ENCODE results near the gene TCF25. TPM values are rescaled to one million over a fixed set of nuclear protein-coding genes. Genes with fewer than 3 reads are reported as not detected.

TCF25 gene
- total RNA-seq, 1 experiment from 2014 or later, result 79.6 TPM

GRCh38 chr16:89954462-89954861, 81.1 kb downstream of the TCF25 start:
- intact Hi-C loops (cut with micrococcal nuclease), result no loop called here
- H3K36me3 ChIP-seq (ENCODE audit: low read depth, low read length), result no peaks in the 10 kb centered on the region
- ATAC-seq (no peak), DNase-seq (no peak)
- H3K4me1 ChIP-seq (ENCODE audit: insufficient read depth, low read length), result 0 out of 2 replicates have a peak, but pooled peaks cover 2% of the 10 kb centered on the region
- no peaks in the 10 kb centered on the region for H3K9me3 ChIP-seq (ENCODE audit: low read length)
- CTCF ChIA-PET, result no interaction called here
- no peak overlapping the region for H3K27ac ChIP-seq (ENCODE audit: low read length)
- no peak for TF ChIP-seq CTCF (conservative IDR thresholded peaks at IDR 0.05; ENCODE audit: low read depth, low read length)
- no peak for TF ChIP-seq EZH2phosphoT487 (IDR thresholded peaks at IDR 0.05; ENCODE audit: borderline replicate concordance, low read length)
- no peak for TF ChIP-seq EZH2 (IDR thresholded peaks at IDR 0.05; ENCODE audit: low read length, unreplicated experiment)
- no peaks in the 10 kb centered on the region for H3F3A ChIP-seq (ENCODE audit: low read length, unreplicated experiment)
- no peaks in the 10 kb centered on the region for H3K79me2 ChIP-seq (ENCODE audit: low read length)
- POLR2A ChIA-PET (ENCODE audit: unreplicated experiment), result no interaction called here
- no peak overlapping the region for H3K9ac ChIP-seq (ENCODE audit: low read length)
- H2AFZ ChIP-seq (ENCODE audit: low read length), result no peak overlapping the region
- no peaks in the 10 kb centered on the region for H4K20me1 ChIP-seq (ENCODE audit: low read length)
- no peaks in the 10 kb centered on the region for H3K9me2 ChIP-seq (replicated peaks; ENCODE audit: low read length)
- BruUV-seq (replicated peaks), result no TSS peak
- no peaks in the 10 kb centered on the region for H3K27me3 ChIP-seq (ENCODE audit: low read length)
- no peak overlapping the region for H3K4me3 ChIP-seq (ENCODE audit: low read length)
- no peak overlapping the region for H3K4me2 ChIP-seq (ENCODE audit: low read length)

GRCh38 chr16:89955001-89955685, 81.8 kb downstream of the TCF25 start:
- no peaks in the 10 kb centered on the region for H3F3A ChIP-seq (ENCODE audit: low read length, unreplicated experiment)
- TF ChIP-seq EZH2 (IDR thresholded peaks at IDR 0.05; ENCODE audit: low read length, unreplicated experiment), result no peak
- TF ChIP-seq EZH2phosphoT487 (IDR thresholded peaks at IDR 0.05; ENCODE audit: borderline replicate concordance, low read length), result no peak
- no peak for TF ChIP-seq CTCF (conservative IDR thresholded peaks at IDR 0.05; ENCODE audit: low read depth, low read length)

GRCh38 chr16:89956505-89957215, 83.3 kb downstream of the TCF25 start:
- H3K4me3 ChIP-seq (ENCODE audit: low read length), result no peak overlapping the region
- ATAC-seq (no peak), DNase-seq (no peak)
- H3K27me3 ChIP-seq (ENCODE audit: low read length), result no peaks in the 10 kb centered on the region
- H3F3A ChIP-seq (ENCODE audit: low read length, unreplicated experiment), result no peaks in the 10 kb centered on the region
- H4K20me1 ChIP-seq (ENCODE audit: low read length), result no peaks in the 10 kb centered on the region
- no peak overlapping the region for H2AFZ ChIP-seq (ENCODE audit: low read length)
- intact Hi-C loops (cut with micrococcal nuclease), result no loop called here
- H3K36me3 ChIP-seq (ENCODE audit: low read depth, low read length), result no peaks in the 10 kb centered on the region
- no peaks in the 10 kb centered on the region for H3K9me3 ChIP-seq (ENCODE audit: low read length)
- H3K27ac ChIP-seq (ENCODE audit: low read length), result no peak overlapping the region
- POLR2A ChIA-PET (ENCODE audit: unreplicated experiment), result no interaction called here
- no TSS peak for BruUV-seq (replicated peaks)
- CTCF ChIA-PET, result no interaction called here
- H3K9me2 ChIP-seq (replicated peaks; ENCODE audit: low read length), result no peaks in the 10 kb centered on the region
- no peak overlapping the region for H3K4me2 ChIP-seq (ENCODE audit: low read length)
- TF ChIP-seq CTCF (conservative IDR thresholded peaks at IDR 0.05; ENCODE audit: low read depth, low read length) (no peak), EZH2phosphoT487 (IDR thresholded peaks at IDR 0.05; ENCODE audit: borderline replicate concordance, low read length) (no peak), EZH2 (IDR thresholded peaks at IDR 0.05; ENCODE audit: low read length, unreplicated experiment) (no peak)
- H3K79me2 ChIP-seq (ENCODE audit: low read length), result no peaks in the 10 kb centered on the region
- H3K9ac ChIP-seq (ENCODE audit: low read length), result no peak overlapping the region
- H3K4me1 ChIP-seq (ENCODE audit: insufficient read depth, low read length), result no peaks in the 10 kb centered on the region

More at GRCh38 chr16:89955001-89955685, 81.8 kb downstream of the TCF25 start:
- no peaks in the 10 kb centered on the region for H4K20me1 ChIP-seq (ENCODE audit: low read length)
- H2AFZ ChIP-seq (ENCODE audit: low read length), result no peak overlapping the region
- ChIA-PET CTCF (no interaction called here), POLR2A (ENCODE audit: unreplicated experiment) (interaction anchor here (0.5 kb wide), 1 partner anchor 95 kb away, joined by 3 read pairs; no protein-coding TSS in a partner anchor)
- DNase-seq (no peak), ATAC-seq (no peak)
- no peaks in the 10 kb centered on the region for H3K9me2 ChIP-seq (replicated peaks; ENCODE audit: low read length)
- H3K9ac ChIP-seq (ENCODE audit: low read length), result no peak overlapping the region
- no TSS peak for BruUV-seq (replicated peaks)
- no peaks in the 10 kb centered on the region for H3K27me3 ChIP-seq (ENCODE audit: low read length)
- no peaks in the 10 kb centered on the region for H3K79me2 ChIP-seq (ENCODE audit: low read length)
- intact Hi-C loops (cut with micrococcal nuclease), result no loop called here
- H3K9me3 ChIP-seq (ENCODE audit: low read length), result no peaks in the 10 kb centered on the region
- no peak overlapping the region for H3K4me3 ChIP-seq (ENCODE audit: low read length)
- H3K27ac ChIP-seq (ENCODE audit: low read length), result no peak overlapping the region
- no peaks in the 10 kb centered on the region for H3K36me3 ChIP-seq (ENCODE audit: low read depth, low read length)
- H3K4me1 ChIP-seq (ENCODE audit: insufficient read depth, low read length), result no peaks in the 10 kb centered on the region
- no peak overlapping the region for H3K4me2 ChIP-seq (ENCODE audit: low read length)

Data from PC-3 (cell line).